GM12878 (cell line): ENCODE measurements around the gene CD164. TPM values are rescaled to one million over a fixed set of nuclear protein-coding genes. Genes with fewer than 3 reads are reported as not detected.

Experiments
- ATAC-seq: fragments of 200-7000 bp; cut with Tn5 transposase; 3 replicates; pipeline ENCODE4 v1.9.1; 2020; ENCODE audit warnings: mild to moderate bottlenecking, moderate library complexity
- Bru-seq: library from RNA; stranded (reverse); fragments of 400-500 nt; gene quantifications from one replicate; lab custom pipeline; 2021; lab: Mats Ljungman, UMichigan
- BruChase-seq, 2 experiments: library from RNA; stranded (reverse); fragments of 400-500 nt; gene quantifications; one replicate each; lab custom pipeline; 2021; lab: Mats Ljungman, UMichigan
- BruUV-seq: library from RNA; stranded (reverse); fragments of 400-500 nt; replicated peaks from 2 replicates; lab custom pipeline; 2021; lab: Mats Ljungman, UMichigan
- CTCF ChIA-PET: fragments of 300-600 bp; sonication (Branson Sonifier 250); formaldehyde crosslinking; extraction: SDS; loops from one replicate; lab custom pipeline; 2021; ENCODE audit warnings: inconsistent platforms; lab: Yijun Ruan, JAX
- POLR2A ChIA-PET: fragments of 350-600 bp; formaldehyde crosslinking; extraction: SDS; loops from one replicate; lab custom pipeline; 2021; ENCODE audit warnings: inconsistent platforms; lab: Charles Lee
- RAD21 ChIA-PET: fragments of 300-600 bp; sonication (Branson Sonifier 250); formaldehyde crosslinking; loops from one replicate; lab custom pipeline; 2023; ENCODE audit warnings: antibody characterized with exemption; ENCODE audit not compliant: unreplicated experiment; lab: Charles Lee
- SMC1A ChIA-PET: fragments of 300-600 bp; sonication (Branson Sonifier 250); formaldehyde crosslinking; loops from one replicate; lab custom pipeline; 2023; ENCODE audit not compliant: unreplicated experiment, uncharacterized antibody; lab: Charles Lee
- DNase-seq: peaks from one replicate; pipeline ENCODE4 v3.0.0-alpha.2; 2011; ENCODE audit warnings: low read depth, low spot score
- FAIRE-seq: peaks from 3 replicates; lab custom pipeline; 2011; peaks lifted over from hg19 to GRCh38; lab: Jason Lieb, UNC
- H2AFZ ChIP-seq: 2 replicates; pipeline ENCODE4 v1.6.0; 2011; ENCODE audit warnings: low read depth, low read length, control low read depth; ENCODE audit not compliant: control insufficient read depth
- H3K27ac ChIP-seq: 2 replicates; pipeline ENCODE4 v1.5.1; 2011; ENCODE audit warnings: control low read depth; ENCODE audit not compliant: control insufficient read depth, insufficient read depth
- H3K27me3 ChIP-seq, 2 experiments: replicated peaks in 1 of 2; 2 replicates each; pipeline versions ENCODE4 v1.6.0 to v1.6.1; 2011; ENCODE audit warnings: low read length in 1 of 2; ENCODE audit not compliant: control insufficient read depth in 2 of 2, insufficient read depth in 2 of 2
- H3K36me3 ChIP-seq, 2 experiments: 2 replicates each; pipeline ENCODE4 v1.5.1; 2011; ENCODE audit warnings: low read length in 1 of 2; ENCODE audit not compliant: control insufficient read depth in 2 of 2, insufficient read depth in 2 of 2
- H3K4me1 ChIP-seq: 2 replicates; pipeline ENCODE4 v1.6.1; 2011; ENCODE audit warnings: mild to moderate bottlenecking, low read length, moderate library complexity, mixed read lengths; ENCODE audit not compliant: control insufficient read depth, insufficient read depth
- H3K4me2 ChIP-seq: 2 replicates; pipeline ENCODE4 v1.6.0; 2011; ENCODE audit warnings: control low read depth; ENCODE audit not compliant: control insufficient read depth, insufficient read depth
- H3K4me3 ChIP-seq: fragments of 200-600 bp; sonication (generic); 2 replicates; pipeline ENCODE4 v1.5.1; 2016
- H3K79me2 ChIP-seq: 2 replicates; pipeline ENCODE4 v1.6.0; 2011; ENCODE audit warnings: low read length; ENCODE audit not compliant: control insufficient read depth, insufficient read depth
- H3K9ac ChIP-seq: 2 replicates; pipeline ENCODE4 v1.8.0; 2011; ENCODE audit warnings: low read length, control low read depth, mixed read lengths; ENCODE audit not compliant: control insufficient read depth, insufficient read depth
- H3K9me3 ChIP-seq: replicated peaks from 3 replicates; pipeline ENCODE4 v1.5.1; 2011; ENCODE audit warnings: mild to moderate bottlenecking, low read length; ENCODE audit not compliant: control insufficient read depth, insufficient read depth
- H4K20me1 ChIP-seq: 2 replicates; pipeline ENCODE4 v1.6.0; 2011; ENCODE audit not compliant: control insufficient read depth, insufficient read depth
- BHLHE40 ChIP-seq, 2 experiments: fragments of 450-650 bp in 1 of 2; IDR thresholded peaks; 2 replicates each; pipeline ENCODE4 v1.6.1; 2011 to 2017; ENCODE audit warnings: low read depth in 2 of 2, borderline replicate concordance in 1 of 2, improper control_type of control experiment in 1 of 2, low read length in 1 of 2, mild to moderate bottlenecking in 1 of 2
- BRCA1 ChIP-seq: IDR thresholded peaks from 2 replicates; pipeline ENCODE4 v1.6.1; 2011; ENCODE audit warnings: low read depth, low read length, improper control_type of control experiment
- CEBPZ ChIP-seq: fragments of 150-350 bp; IDR thresholded peaks from 2 replicates; pipeline ENCODE4 v1.6.1; 2016; ENCODE audit warnings: low read depth, low read length
- IKZF1 ChIP-seq: fragments of 450-650 bp; conservative IDR thresholded peaks from 2 replicates; pipeline ENCODE4 v1.6.1; 2017; ENCODE audit warnings: antibody characterized with exemption, mild to moderate bottlenecking
- MEF2A ChIP-seq: IDR thresholded peaks from 2 replicates; pipeline ENCODE4 v1.6.1; 2011; ENCODE audit warnings: low read depth, mild to moderate bottlenecking, low read length, moderate library complexity; ENCODE audit not compliant: insufficient read depth
- MEF2B ChIP-seq: fragments of 450-650 bp; IDR thresholded peaks from 2 replicates; pipeline ENCODE4 v1.6.1; 2018; ENCODE audit warnings: mild to moderate bottlenecking, moderate library complexity; ENCODE audit not compliant: partially characterized antibody, poor library complexity, severe bottlenecking
- NFIC ChIP-seq: IDR thresholded peaks from 2 replicates; pipeline ENCODE4 v1.6.1; 2012; ENCODE audit warnings: low read depth, mild to moderate bottlenecking, inconsistent platforms, low read length, moderate library complexity
- POLR2AphosphoS5 ChIP-seq: IDR thresholded peaks from 2 replicates; pipeline ENCODE4 v1.6.1; 2011; ENCODE audit warnings: mild to moderate bottlenecking, low read length, inconsistent platforms
- RBBP5 ChIP-seq: fragments of 200-600 bp; sonication (generic); conservative IDR thresholded peaks from 2 replicates; pipeline ENCODE4 v1.6.1; 2016
- SIX5 ChIP-seq: IDR thresholded peaks from 2 replicates; pipeline ENCODE4 v1.6.1; 2011; ENCODE audit warnings: mild to moderate bottlenecking, low read depth, low read length, moderate library complexity; ENCODE audit not compliant: severe bottlenecking
- SMC3 ChIP-seq: IDR thresholded peaks from 2 replicates; pipeline ENCODE4 v1.6.1; 2011; ENCODE audit warnings: low read length, improper control_type of control experiment, borderline replicate concordance
- TBL1XR1 ChIP-seq: IDR thresholded peaks from 2 replicates; pipeline ENCODE4 v1.6.1; 2012; ENCODE audit warnings: low read depth, low read length, improper control_type of control experiment
- YBX1 ChIP-seq: fragments of 450-650 bp; IDR thresholded peaks from 2 replicates; pipeline ENCODE4 v1.6.1; 2016; ENCODE audit warnings: antibody characterized with exemption
- WGBS: methylation state at CpG from one replicate; pipeline ENCODE4 v1.1.6; 2016; ENCODE audit warnings: low lambda C conversion rate; ENCODE audit not compliant: insufficient replicate concordance, insufficient coverage; ENCODE audit errors: missing lambda C conversion rate; 5-methylcytosine and 5-hydroxymethylcytosine counted together
- in situ Hi-C: fragments of 300-500 bp; cut with MboI; formaldehyde crosslinking; loops from 9 replicates; pipeline ENCODE4 v1.14.3; 2018; ENCODE audit warnings: mixed read lengths
- intact Hi-C: fragments of 100-400 bp; cut with micrococcal nuclease; formaldehyde crosslinking; loops from one replicate; pipeline ENCODE4 v1.14.2; 2022; ENCODE audit not compliant: unreplicated experiment
- long read RNA-seq, 2 experiments: library from polyadenylated mRNA; unstranded; transcript quantifications; one replicate each; pipeline ENCODE4 v2.0.0, GENCODE V29; 2019 to 2020
- polyA minus RNA-seq, 3 experiments: library from RNA; depleted of rRNA, polyadenylated mRNA; stranded (reverse); fragments of >200 nt; gene quantifications; 2 replicates each; pipeline ENCODE4 v1.2.3, GENCODE V29; 2011
- polyA plus RNA-seq, 11 experiments: library from polyadenylated mRNA; depleted of rRNA in 4 of 11; unstranded in 6 of 11; stranded (reverse) in 5 of 11; fragments of >200 nt; fragmentation: Nextera tagmentation in 4 of 11; fragmentation: Illumina TruSeq in 1 of 11; extraction: Ambion mirVana in 4 of 11; extraction: Trizol in 1 of 11; gene quantifications; 1 replicate in 1 of 11; 2 replicates in 10 of 11; pipeline versions ENCODE4 v1.2.1 to v1.2.3, GENCODE V29; 2011 to 2016; ENCODE audit warnings: inconsistent platforms in 2 of 11, missing spikeins in 2 of 11, low read depth in 1 of 11
- total RNA-seq, 4 experiments: library from RNA; depleted of rRNA in 3 of 4; stranded (reverse); fragments of >200 nt in 3 of 4; fragmentation: Illumina TruSeq in 1 of 4; extraction: Trizol in 1 of 4; gene quantifications; 2 replicates each; pipeline versions ENCODE4 v1.2.1 to v1.2.3, GENCODE V29; 2013 to 2021

Gene CD164
- total RNA-seq (2013; cell fraction: nucleolus; rRNA removed), result 161 TPM in 2 replicates
- total RNA-seq (2014; rRNA removed) (159 and 192 TPM in 2 replicates), total RNA-seq (2014; rRNA removed; fragmentation: Illumina TruSeq; extraction: Trizol) (146 and 148 TPM in 2 replicates), total RNA-seq (2021) (186 and 199 TPM in 2 replicates), polyA plus RNA-seq (2011; rRNA removed) (447 and 530 TPM in 2 replicates), polyA plus RNA-seq (2014; fragmentation: Illumina TruSeq; extraction: Trizol) (223 and 232 TPM in 2 replicates), polyA plus RNA-seq (2014; fragmentation: Nextera tagmentation; extraction: Ambion mirVana) (100 to 1,000 TPM; 145 to 229 TPM), polyA plus RNA-seq (2014; rRNA removed) (134 and 154 TPM in 2 replicates), polyA plus RNA-seq (2016; fragmentation: Nextera tagmentation; extraction: Ambion mirVana) (100 to 1,000 TPM; 237 to 247 TPM), polyA minus RNA-seq (2011; rRNA and poly(A)+ RNA removed) (232 and 238 TPM in 2 replicates), Bru-seq, nascent RNA (percentile 99 among the genes with signal in this experiment), BruChase-seq, experiment 1, labeled RNA remaining after a 6-hour chase (percentile 99 among the genes with signal in this experiment), BruChase-seq, experiment 2, labeled RNA remaining after a 2-hour chase (percentile 99 among the genes with signal in this experiment)
- 77.0 TPM for polyA plus RNA-seq (2011; ENCODE audit: low read depth)
- polyA plus RNA-seq (2011; cell fraction: cytosol; rRNA removed), result 179 and 184 TPM in 2 replicates
- 132 and 162 TPM in 2 replicates for polyA plus RNA-seq (2011; cell fraction: nucleus; rRNA removed)
- 176 TPM in 2 replicates for polyA plus RNA-seq (2012)
- 184 and 201 TPM in 2 replicates for polyA minus RNA-seq (2011; cell fraction: cytosol; rRNA and poly(A)+ RNA removed)
- polyA minus RNA-seq (2011; cell fraction: nucleus; rRNA and poly(A)+ RNA removed), result 123 and 186 TPM in 2 replicates
- long read RNA-seq, experiment 1, transcript CD164-203 (5 exons, 2,936 nt), result minor isoform, 31 of 196 reads
- long read RNA-seq, experiment 1, transcript CD164-202 (6 exons, 3,365 nt), result major isoform, 150 of 196 reads
- long read RNA-seq, experiment 1, partial matches to known transcripts, result 0 of 196 reads
- long read RNA-seq, experiment 1, other reads (novel, unspliced or antisense), result 11 of 196 reads
- long read RNA-seq, experiment 2, full-length matches to known transcripts, result 926 of 992 reads
- long read RNA-seq, experiment 2, partial matches to known transcripts, result 5 of 992 reads
- long read RNA-seq, experiment 2, other reads (novel, unspliced or antisense), result 61 of 992 reads

GRCh38 chr6:109381747-109382575 lies at the start of gene CD164:
Gene CD164 (minus strand): TSS chr6:109382467. CDS start chr6:109382378, 89 bp downstream.
- ChIA-PET POLR2A (interaction anchor here (0.9 to 2.1 kb wide), 6 partner anchors 8 to 287 kb away, joined by 3 to 17 read pairs (median 5); partner anchors contain the start of genes MICAL1, PPIL6, SESN1 and SMPD2), RAD21 (interaction anchor here (0.7 to 5.3 kb wide), 18 partner anchors 9 to 372 kb away, joined by 3 to 87 read pairs (median 5); partner anchors contain the start of genes MICAL1, PPIL6, SESN1 and SMPD2), CTCF (interaction anchor here (0.6 to 5.0 kb wide), 15 partner anchors 8 to 346 kb away, joined by 3 to 128 read pairs (median 4); partner anchors contain the start of genes CEP57L1, MICAL1, PPIL6 and SESN1), SMC1A (interaction anchor here (0.8 to 5.5 kb wide), 11 partner anchors 10 to 310 kb away, joined by 3 to 95 read pairs (median 7); no protein-coding TSS in a partner anchor)
- Histone ChIP-seq H3K36me3 (peaks cover 0 to 6% of the 10 kb centered on the region in 2 experiments; a peak in 3 of 4 replicates), H3K27ac (peak within 1 kb of the TSS; percentile 100), H2AFZ (peak within 1 kb of the TSS; percentile 100), H3K79me2 (peaks cover 54% of the 10 kb centered on the region), H3K27me3 (no peaks in the 10 kb centered on the region), H3K9me3 (no peaks in the 10 kb centered on the region), H3K4me1 (peaks cover 8% of the 10 kb centered on the region), H3K4me2 (peak within 1 kb of the TSS; percentile 78), H4K20me1 (peaks cover under 1% of the 10 kb centered on the region; the same call in 1 of the 2 replicates), H3K4me3 (peak within 1 kb of the TSS; percentile 86), H3K9ac (peak within 1 kb of the TSS; percentile 98)
- under 1% methylated on average over 48 of the region's 93 CpGs for WGBS
- DNase-seq, result peak; percentile 83
- BruUV-seq, result no TSS peak
- intact Hi-C loops, result loop anchor here (1.0 to 10.0 kb wide), 5 partner anchors 58 to 827 kb away; partner anchors contain the start of genes CEP57L1, MICAL1, PPIL6 and SESN1
- no peak for FAIRE-seq
- in situ Hi-C loops, result loop anchor here (5.0 to 10.0 kb wide), 3 partner anchors 200 to 827 kb away; partner anchors contain the start of gene CEP57L1
- ATAC-seq, result peak; percentile 72
- no peak for TF ChIP-seq MEF2B
- no peak for TF ChIP-seq RBBP5
- TF ChIP-seq BHLHE40 (IDR thresholded peaks at IDR 0.05; ENCODE audit: borderline replicate concordance in 1 of 2, low read depth in 2 of 2, low read length in 1 of 2), result no peak
- no peak for TF ChIP-seq YBX1
- no peak for TF ChIP-seq CEBPZ
- no peak for TF ChIP-seq MEF2A
- no peak for TF ChIP-seq BRCA1
- TF ChIP-seq IKZF1, result no peak; the same call in none of the 2 replicates
- TF ChIP-seq SMC3, result no peak
- no peak for TF ChIP-seq NFIC
- TF ChIP-seq SIX5, result no peak
- peak; percentile 24; the same call in 1 of the 2 replicates for TF ChIP-seq TBL1XR1
- peak; percentile 98 for TF ChIP-seq POLR2AphosphoS5
